WI38 (cell line): ENCODE measurements around the gene ASXL1.

ENCODE experiments used
- H3K4me3 ChIP-seq: 2 replicates; pipeline ENCODE4 v1.5.1; 2011; ENCODE audit warnings: low read depth, mild to moderate bottlenecking, control low read depth, low read length
- CTCF ChIP-seq: IDR thresholded peaks from 2 replicates; pipeline ENCODE4 v1.5.1; 2012; ENCODE audit warnings: low read depth, mild to moderate bottlenecking, control low read depth, low read length

Gene ASXL1

GRCh38 chr20:32478576-32478975, 120.4 kb downstream of the ASXL1 start:
- no peak for TF ChIP-seq CTCF
- no peak overlapping the region for H3K4me3 ChIP-seq

GRCh38 chr20:32479012-32479411, 120.9 kb downstream of the ASXL1 start:
- TF ChIP-seq CTCF, result no peak
- no peak overlapping the region for H3K4me3 ChIP-seq

GRCh38 chr20:32479697-32480171, 121.6 kb downstream of the ASXL1 start:
- H3K4me3 ChIP-seq, result no peak overlapping the region

GRCh38 chr20:32480371-32481241, 122.5 kb downstream of the ASXL1 start:
- TF ChIP-seq CTCF, result no peak
- no peak overlapping the region for H3K4me3 ChIP-seq

More at GRCh38 chr20:32479697-32480171, 121.6 kb downstream of the ASXL1 start:
- no peak for TF ChIP-seq CTCF

- TF ChIP-seq CTCF, result no peak
- peak overlapping the region; percentile 69 for H3K4me3 ChIP-seq
Observed at GRCh38 chr20:32481311-32482142, 123.4 kb downstream of the ASXL1 start.

GRCh38 chr20:32482143-32482441, 124.0 kb downstream of the ASXL1 start:
- TF ChIP-seq CTCF, result no peak
- H3K4me3 ChIP-seq, result peak overlapping the region; percentile 69
